ENCODE results near the gene ARSG. TPM values are rescaled to one million over a fixed set of nuclear protein-coding genes. Genes with fewer than 3 reads are reported as not detected.
"Not testable (repeated sequence)": the region's sequence is repeated elsewhere in the genome, so short reads cannot be mapped to it uniquely, and the experiment has no call there.

ARSG gene
- total RNA-seq, 6 experiments from 2014 or later: 4.0 to 7.0 (median 5.0) TPM

- peak overlapping the region; percentile 30 for H3K27ac Mint-ChIP-seq
- no peaks in the 10 kb centered on the region for H3K9me3 Mint-ChIP-seq
- no peak for DNase-seq
- TF ChIP-seq CTCF (IDR thresholded peaks at IDR 0.05): no peak
- H3K27me3 Mint-ChIP-seq (ENCODE audit: insufficient read depth): peaks cover 2% of the 10 kb centered on the region; the same call in 1 of the 2 replicates
- peaks cover 10% of the 10 kb centered on the region for H3K36me3 Mint-ChIP-seq (ENCODE audit: low read depth)
- peaks cover 23% of the 10 kb centered on the region for H3K4me1 Mint-ChIP-seq (ENCODE audit: low read depth)
- H3K4me3 Mint-ChIP-seq: no peak overlapping the region
Measured at GRCh38 chr17:68257934-68258333, 33.4 kb upstream of the ARSG start.

- DNase-seq; H3K27me3 Mint-ChIP-seq (ENCODE audit: insufficient read depth); H3K9me3 Mint-ChIP-seq; H3K36me3 Mint-ChIP-seq (ENCODE audit: low read depth): not testable (repeated sequence)
- peak overlapping the region; percentile 72 for H3K27ac Mint-ChIP-seq
- peaks cover 26% of the 10 kb centered on the region for H3K4me1 Mint-ChIP-seq (ENCODE audit: low read depth)
- TF ChIP-seq CTCF (IDR thresholded peaks at IDR 0.05): peak; percentile 36
- peak overlapping the region; percentile 77 for H3K4me3 Mint-ChIP-seq
Measured at GRCh38 chr17:68258890-68259647, 32.2 kb upstream of the ARSG start.

- H3K36me3 Mint-ChIP-seq (ENCODE audit: low read depth); H3K27me3 Mint-ChIP-seq (ENCODE audit: insufficient read depth); H3K9me3 Mint-ChIP-seq: not testable (repeated sequence)
- Mint-ChIP-seq H3K27ac (peak overlapping the region; percentile 57; the same call in 1 of the 2 replicates), H3K4me3 (peak overlapping the region; percentile 77), H3K4me1 (ENCODE audit: low read depth) (peaks cover 26% of the 10 kb centered on the region)
- peak; percentile 9 for DNase-seq
Measured at GRCh38 chr17:68259648-68259951, 31.7 kb upstream of the ARSG start.

- no peaks in the 10 kb centered on the region for H3K9me3 Mint-ChIP-seq
- DNase-seq: no peak
- peaks cover 5% of the 10 kb centered on the region for H3K36me3 Mint-ChIP-seq (ENCODE audit: low read depth)
- H3K27me3 Mint-ChIP-seq (ENCODE audit: insufficient read depth): peaks cover under 1% of the 10 kb centered on the region; the same call in 1 of the 2 replicates
- peaks cover 26% of the 10 kb centered on the region for H3K4me1 Mint-ChIP-seq (ENCODE audit: low read depth)
- TF ChIP-seq CTCF (IDR thresholded peaks at IDR 0.05): no peak
- H3K27ac Mint-ChIP-seq: peak overlapping the region; percentile 57; the same call in 1 of the 2 replicates
- peak overlapping the region; percentile 77 for H3K4me3 Mint-ChIP-seq
Measured at GRCh38 chr17:68260051-68260762, 31.1 kb upstream of the ARSG start.

GRCh38 chr17:68262467-68262866 is 28.8 kb upstream of the ARSG start:
- not testable (repeated sequence) for DNase-seq; H3K27me3 Mint-ChIP-seq (ENCODE audit: insufficient read depth); H3K9me3 Mint-ChIP-seq; H3K36me3 Mint-ChIP-seq (ENCODE audit: low read depth); H3K27ac Mint-ChIP-seq
- H3K4me1 Mint-ChIP-seq (ENCODE audit: low read depth): peaks cover 26% of the 10 kb centered on the region
- peak overlapping the region; percentile 54; the same call in 1 of the 2 replicates for H3K4me3 Mint-ChIP-seq

GRCh38 chr17:68263101-68263681 is 28.1 kb upstream of the ARSG start:
- Mint-ChIP-seq H3K4me3 (peak overlapping the region; percentile 54; the same call in 1 of the 2 replicates), H3K4me1 (ENCODE audit: low read depth) (peaks cover 26% of the 10 kb centered on the region)
- H3K27ac Mint-ChIP-seq; H3K36me3 Mint-ChIP-seq (ENCODE audit: low read depth); H3K27me3 Mint-ChIP-seq (ENCODE audit: insufficient read depth); H3K9me3 Mint-ChIP-seq; DNase-seq: not testable (repeated sequence)
- TF ChIP-seq CTCF (IDR thresholded peaks at IDR 0.05): peak; percentile 83

- not testable (repeated sequence) for H3K4me1 Mint-ChIP-seq (ENCODE audit: low read depth)
Measured at GRCh38 chr17:68265833-68266232, 25.5 kb upstream of the ARSG start.

More at GRCh38 chr17:68265833-68266232, 25.5 kb upstream of the ARSG start:
- not testable (repeated sequence) for H3K27ac Mint-ChIP-seq; H3K36me3 Mint-ChIP-seq (ENCODE audit: low read depth); H3K9me3 Mint-ChIP-seq; H3K4me3 Mint-ChIP-seq; H3K27me3 Mint-ChIP-seq (ENCODE audit: insufficient read depth); DNase-seq

All from HFFc6 (cell line).